HG03159 (cell line): ENCODE data around the gene PLA2G6.
"Not testable (repeated sequence)": the region's sequence is repeated elsewhere in the genome, so short reads cannot be mapped to it uniquely, and the experiment has no call there.

Experiments used
- ATAC-seq: cut with Tn5 transposase; IDR thresholded peaks from one replicate; pipeline ENCODE4 v1.9.1; 2021; ENCODE audit warnings: mild to moderate bottlenecking, moderate library complexity; ENCODE audit not compliant: unreplicated experiment

Gene PLA2G6

GRCh38 chr22:38089474-38089851 lies 92.2 kb downstream of the PLA2G6 start:
- ATAC-seq: no peak

DNA sequence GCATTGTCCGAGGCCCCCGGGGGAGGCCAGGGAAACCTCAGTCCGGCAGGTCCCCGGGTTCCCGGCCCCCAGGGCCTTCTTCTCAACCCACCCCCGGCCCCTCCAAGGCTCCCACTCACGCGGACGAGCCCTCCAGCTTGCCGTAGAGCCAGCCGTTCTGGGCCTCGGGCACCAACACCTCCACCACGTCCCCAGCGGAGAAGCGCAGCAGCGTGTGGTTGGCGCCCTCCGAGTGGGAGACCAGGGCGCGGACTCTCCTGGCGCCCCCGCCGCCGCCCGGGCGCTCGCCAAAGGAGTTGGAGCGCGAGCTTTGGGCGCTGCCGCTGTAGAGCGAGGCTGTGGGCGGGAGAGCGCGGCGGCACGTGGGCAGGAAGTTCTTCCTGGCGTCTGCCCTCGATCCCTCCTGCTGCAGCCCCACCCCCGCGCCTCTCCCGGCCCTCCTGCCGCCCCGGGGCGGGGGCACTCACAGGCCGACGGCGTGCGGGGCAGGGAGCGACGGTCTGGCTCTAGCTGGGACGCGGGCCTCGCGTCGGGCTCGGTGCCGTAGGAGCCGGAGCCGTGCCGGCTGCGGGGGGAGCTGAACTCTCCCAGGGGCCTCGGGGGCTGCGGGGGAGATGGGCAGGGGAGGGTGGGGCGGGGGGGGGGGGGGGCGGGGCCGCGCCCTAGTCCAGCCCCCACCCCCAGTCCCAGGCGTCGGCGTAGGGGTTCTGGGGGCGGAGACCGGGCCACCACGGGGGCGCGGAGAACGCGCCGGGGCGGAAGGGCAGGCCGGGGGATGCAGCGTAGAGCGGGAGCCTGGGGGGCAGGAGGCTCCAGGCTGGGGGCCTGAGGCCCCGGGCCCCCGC lies 92.8 kb downstream of the PLA2G6 start:
- ATAC-seq: no peak

GRCh38 chr22:38087855-38088254 lies 93.8 kb downstream of the PLA2G6 start:
- no peak for ATAC-seq

DNA sequence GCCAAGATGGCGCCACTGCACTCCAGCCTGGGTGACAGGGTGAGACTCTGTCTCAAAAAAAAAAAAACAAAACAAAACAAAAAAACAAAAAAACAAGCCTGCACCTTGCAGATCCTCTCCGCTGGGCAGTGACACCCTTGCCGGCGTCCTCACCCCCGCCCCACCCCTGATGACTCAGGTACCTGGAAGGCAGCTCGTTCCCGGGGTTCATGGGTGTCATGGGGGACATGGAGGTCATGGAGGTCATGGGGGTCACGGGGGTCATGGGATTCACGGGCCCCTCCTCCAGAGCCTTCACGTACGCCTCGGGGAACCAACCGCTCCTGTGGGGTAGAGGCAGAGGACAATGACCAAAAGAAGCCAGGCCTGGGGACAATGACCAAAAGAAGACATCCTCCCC lies 94.7 kb downstream of the PLA2G6 start:
- ATAC-seq: no peak

DNA sequence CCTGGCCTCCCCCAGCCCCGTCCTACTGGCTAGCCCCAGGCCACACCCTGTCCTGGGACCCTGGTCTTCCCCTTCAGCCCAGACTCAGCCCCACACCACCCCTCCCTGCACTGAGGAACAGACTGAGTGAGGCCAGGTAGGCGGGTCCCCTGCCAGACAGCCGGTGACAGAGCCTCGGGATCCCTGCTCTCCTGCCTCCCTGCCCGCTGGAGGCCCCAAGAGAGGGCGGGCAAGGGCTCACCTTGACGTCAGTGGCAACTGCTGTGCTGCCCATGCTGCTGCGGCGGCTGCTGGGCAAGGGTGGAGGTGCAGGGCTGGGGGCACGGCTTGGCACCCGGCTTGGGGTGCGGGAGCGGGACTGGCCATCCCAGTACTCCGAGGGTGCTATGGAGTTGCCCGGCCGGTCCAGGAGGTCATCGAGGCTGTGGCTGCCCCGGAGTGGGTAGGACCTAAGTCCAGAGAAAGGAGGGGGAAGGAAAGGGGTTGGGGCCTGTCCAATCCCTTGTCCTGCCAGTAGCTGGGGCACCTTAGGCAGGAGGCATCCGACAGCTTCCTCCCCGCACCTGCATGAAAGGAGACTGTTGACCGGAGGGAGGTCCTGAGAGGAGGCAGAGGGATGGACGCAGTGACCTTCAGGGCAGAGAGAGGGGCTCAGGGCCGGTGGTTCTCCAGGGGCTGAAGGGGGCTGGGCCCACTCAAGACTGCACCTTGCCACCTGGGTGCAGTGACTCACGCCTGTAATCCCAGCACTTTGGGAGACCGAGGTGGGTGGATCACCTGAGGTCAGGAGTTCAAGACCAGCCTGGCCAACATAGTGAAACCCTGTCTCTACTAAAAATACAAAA lies 95.4 kb downstream of the PLA2G6 start:
- ATAC-seq: no peak

GRCh38 chr22:38085501-38085900 lies 96.1 kb downstream of the PLA2G6 start:
- ATAC-seq: no peak

DNA sequence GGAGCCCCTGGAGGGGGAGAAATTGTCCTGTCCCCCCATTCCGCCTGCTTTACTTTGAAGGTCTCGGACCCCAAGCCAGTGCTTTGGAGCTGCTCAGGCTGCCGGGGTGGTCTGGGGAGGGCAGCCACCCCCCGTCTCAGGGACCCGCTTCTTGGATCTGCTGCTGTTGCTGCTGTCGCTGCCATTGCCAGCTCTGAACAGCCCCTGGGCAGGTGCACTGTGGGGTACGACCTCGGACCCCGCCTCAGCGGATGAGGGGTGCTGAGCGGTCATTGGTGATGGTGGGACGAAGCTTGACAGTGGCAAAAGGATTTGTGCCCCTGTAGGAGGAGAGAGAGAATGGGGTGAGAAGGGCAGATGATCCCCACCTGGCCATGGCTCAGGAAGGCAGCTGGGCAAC lies 96.6 kb downstream of the PLA2G6 start:
- ATAC-seq: no peak

GRCh38 chr22:38083931-38084631 lies 97.5 kb downstream of the PLA2G6 start, which contains the start of gene SLC16A8:
Gene SLC16A8, minus strand, starts transcription at chr22:38084184. Its CDS starts 1,311 bp downstream, at chr22:38082873.
- ATAC-seq: no peak

GRCh38 chr22:38082986-38083710 lies 98.5 kb downstream of the PLA2G6 start:
- no peak for ATAC-seq

DNA sequence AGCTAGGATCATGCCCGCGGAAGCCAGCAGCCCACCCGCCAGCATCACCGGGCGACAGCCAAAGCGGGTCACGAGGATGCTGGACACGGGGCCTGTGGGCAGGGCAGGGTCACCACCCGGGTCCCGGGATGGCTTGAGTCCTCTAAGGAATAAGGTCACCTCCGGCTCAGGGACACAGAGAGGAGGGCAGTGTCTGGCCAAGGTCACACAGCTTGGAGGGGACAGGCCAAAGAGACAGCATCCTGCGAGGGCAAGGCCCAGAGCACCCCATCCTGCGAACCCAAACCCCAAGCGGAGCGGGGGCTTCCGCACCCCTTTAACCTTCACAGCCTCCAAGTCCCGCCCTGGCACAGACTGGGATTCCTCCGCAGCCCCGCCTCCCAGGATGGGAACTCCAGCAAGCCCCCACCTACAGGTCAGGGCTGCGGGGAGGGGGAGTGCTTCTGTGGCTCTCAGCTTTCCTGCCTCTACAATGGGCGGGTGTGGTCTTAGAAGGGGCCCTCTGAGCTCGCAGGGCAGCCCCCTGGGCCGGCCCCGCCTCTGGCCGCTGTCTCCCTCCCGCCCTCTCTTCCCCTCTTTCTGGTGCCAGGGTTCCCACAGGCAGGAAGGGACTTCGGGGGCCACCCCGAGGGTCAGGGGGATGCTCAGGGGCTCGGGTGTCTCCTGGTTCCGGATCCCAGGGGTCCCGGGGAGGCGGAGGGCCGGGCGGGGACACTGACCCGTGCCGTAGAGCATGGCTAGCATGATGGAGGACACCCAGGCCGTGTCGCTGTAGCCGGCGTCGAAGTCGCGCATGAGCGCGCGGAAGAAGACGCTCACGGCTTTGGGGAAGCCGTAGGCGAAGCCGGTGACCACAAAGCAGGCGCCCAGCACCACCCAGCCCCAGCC lies 99.4 kb downstream of the PLA2G6 start:
- ATAC-seq: no peak

- ATAC-seq: no peak
These were observed 100.0 kb downstream of the PLA2G6 start for GRCh38 chr22:38081636-38081940.

DNA sequence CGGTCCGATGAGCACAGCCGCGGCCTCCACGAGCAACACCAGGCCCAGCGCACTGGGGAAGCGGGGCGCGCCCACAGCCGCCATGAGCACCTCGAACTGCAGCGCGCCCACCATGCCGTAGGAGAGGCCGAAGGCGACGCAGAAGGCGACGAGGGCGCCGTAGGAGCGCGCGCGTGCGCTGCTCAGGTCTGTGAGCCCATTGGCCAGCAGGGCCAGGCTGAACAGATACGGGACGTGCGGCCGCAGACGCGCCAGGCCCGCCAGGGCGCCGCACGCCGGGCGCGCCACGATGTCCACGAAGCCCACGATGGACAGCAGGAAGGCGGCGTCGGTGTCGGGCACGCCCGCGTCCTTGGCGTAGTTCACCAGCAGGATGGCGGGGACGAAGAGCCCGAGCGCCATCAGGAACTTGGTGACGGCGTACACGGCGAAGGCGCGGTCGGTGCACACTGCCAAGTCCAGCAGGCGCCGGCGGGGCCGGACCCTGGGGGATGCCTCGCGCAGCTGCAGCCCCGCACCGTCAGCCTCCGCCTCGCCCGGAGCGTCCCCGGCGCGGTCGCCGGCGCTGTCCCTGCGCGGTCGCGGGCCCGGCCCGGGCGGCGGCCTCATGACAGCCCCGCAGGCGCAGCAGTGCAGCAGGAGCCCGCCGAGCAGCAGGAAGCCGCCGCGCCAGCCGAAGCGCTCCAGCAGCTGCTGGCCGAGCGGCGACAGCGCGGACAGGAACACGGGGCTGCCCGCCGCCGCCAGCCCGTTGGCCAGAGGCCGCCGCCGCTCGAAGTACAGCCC lies 100.6 kb downstream of the PLA2G6 start:
- no peak for ATAC-seq

DNA sequence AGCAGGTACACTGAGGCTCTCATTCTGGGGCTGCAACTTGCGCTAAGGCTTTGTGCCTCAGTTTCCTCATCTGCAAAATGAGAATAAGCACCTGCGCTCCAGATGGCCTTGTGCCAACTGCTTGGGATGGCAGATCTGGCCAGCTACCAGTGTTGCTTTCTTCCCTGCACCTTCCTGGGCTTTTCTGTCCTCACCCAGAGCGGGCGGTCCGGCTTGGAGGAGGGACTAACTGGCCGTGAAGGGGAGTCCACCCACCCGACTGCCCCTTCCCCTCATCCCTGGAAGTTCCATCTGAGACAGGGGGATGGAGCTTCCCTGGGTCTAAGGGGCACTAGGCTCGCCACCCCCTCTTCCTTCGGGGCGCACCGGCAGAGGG lies 101.2 kb downstream of the PLA2G6 start:
- ATAC-seq: no peak

DNA sequence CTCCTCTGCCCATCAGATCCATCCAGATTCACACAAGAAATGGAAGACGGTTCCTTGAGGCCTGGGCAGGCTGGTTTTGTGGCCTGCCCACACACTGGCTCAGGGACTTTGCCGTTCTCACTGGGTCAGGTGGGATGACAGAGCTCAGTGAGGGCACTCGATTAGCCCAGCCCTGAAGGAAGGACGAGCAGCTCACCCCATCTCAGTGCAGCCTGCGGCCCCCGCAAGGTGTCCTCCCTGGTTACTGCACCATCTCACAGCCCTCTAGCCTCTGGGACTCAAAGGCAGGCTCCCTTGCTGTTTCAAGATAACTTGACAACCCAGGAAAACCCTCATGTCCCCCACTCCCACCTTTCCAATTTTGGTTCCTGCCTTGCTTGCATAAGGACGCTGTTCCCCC lies 101.8 kb downstream of the PLA2G6 start:
- ATAC-seq: no peak

GRCh38 chr22:38079208-38079607 lies 102.4 kb downstream of the PLA2G6 start:
- not testable (repeated sequence) for ATAC-seq

DNA sequence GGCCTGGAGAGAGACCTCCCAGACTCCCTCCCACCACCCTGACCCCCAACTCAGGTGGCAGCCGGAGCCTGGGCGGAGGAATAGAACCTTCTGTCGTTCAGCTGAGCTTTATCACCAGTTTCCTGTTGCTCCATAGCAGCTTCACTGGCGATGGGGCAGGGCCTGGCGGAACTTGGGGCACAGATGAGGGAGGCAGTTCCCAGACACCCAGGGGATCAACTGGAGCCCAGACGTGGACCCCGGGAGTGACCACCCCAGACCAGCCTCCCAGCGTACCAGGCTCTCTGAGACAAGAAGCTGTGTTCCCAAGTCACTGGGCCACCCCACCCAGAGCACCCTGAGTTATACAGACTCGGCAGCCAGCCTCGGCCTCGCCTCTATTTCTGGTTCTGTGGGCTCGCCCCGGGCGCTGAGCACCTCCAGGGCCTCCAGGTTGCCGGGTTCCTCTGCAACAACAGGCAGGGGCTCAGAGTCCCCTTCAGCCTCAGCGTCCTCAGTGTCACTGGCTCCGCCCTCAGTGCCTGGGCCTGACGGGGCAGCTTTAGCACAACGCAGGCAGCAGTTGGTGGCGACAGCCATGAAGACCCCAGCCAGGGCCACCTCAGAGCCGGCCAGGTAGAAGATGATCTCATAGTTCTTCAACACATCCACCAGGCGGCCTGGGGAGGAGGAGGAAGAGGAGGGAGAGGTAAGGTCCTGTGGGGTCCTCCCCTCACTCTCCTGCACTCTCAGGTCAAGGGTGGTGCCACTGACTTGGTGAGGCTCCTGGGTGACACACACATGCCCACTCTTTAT lies 103.4 kb downstream of the PLA2G6 start:
- ATAC-seq: no peak

GRCh38 chr22:38077595-38077994 lies 104.0 kb downstream of the PLA2G6 start:
- ATAC-seq: no peak

GRCh38 chr22:38077096-38077495 lies 104.5 kb downstream of the PLA2G6 start:
- no peak for ATAC-seq
